ENCODE data around the gene CRTC2.
"Not testable (repeated sequence)": the region's sequence is repeated elsewhere in the genome, so short reads cannot be mapped to it uniquely, and the experiment has no call there.

The CRTC2 gene, protein sequence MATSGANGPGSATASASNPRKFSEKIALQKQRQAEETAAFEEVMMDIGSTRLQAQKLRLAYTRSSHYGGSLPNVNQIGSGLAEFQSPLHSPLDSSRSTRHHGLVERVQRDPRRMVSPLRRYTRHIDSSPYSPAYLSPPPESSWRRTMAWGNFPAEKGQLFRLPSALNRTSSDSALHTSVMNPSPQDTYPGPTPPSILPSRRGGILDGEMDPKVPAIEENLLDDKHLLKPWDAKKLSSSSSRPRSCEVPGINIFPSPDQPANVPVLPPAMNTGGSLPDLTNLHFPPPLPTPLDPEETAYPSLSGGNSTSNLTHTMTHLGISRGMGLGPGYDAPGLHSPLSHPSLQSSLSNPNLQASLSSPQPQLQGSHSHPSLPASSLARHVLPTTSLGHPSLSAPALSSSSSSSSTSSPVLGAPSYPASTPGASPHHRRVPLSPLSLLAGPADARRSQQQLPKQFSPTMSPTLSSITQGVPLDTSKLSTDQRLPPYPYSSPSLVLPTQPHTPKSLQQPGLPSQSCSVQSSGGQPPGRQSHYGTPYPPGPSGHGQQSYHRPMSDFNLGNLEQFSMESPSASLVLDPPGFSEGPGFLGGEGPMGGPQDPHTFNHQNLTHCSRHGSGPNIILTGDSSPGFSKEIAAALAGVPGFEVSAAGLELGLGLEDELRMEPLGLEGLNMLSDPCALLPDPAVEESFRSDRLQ

GRCh38 chr1:153958111-153958960, at the start of gene CRTC2:
TSS of gene CRTC2 (minus strand) at chr1:153958612. CDS start at chr1:153958497, 115 bp downstream.
- peak within 1 kb of the TSS; percentile 96 for H3K4me3 ChIP-seq (ENCODE audit: low read length)
- DNase-seq (ENCODE audit: low read depth), result peak; percentile 98
- TF ChIP-seq, protein P1, sequence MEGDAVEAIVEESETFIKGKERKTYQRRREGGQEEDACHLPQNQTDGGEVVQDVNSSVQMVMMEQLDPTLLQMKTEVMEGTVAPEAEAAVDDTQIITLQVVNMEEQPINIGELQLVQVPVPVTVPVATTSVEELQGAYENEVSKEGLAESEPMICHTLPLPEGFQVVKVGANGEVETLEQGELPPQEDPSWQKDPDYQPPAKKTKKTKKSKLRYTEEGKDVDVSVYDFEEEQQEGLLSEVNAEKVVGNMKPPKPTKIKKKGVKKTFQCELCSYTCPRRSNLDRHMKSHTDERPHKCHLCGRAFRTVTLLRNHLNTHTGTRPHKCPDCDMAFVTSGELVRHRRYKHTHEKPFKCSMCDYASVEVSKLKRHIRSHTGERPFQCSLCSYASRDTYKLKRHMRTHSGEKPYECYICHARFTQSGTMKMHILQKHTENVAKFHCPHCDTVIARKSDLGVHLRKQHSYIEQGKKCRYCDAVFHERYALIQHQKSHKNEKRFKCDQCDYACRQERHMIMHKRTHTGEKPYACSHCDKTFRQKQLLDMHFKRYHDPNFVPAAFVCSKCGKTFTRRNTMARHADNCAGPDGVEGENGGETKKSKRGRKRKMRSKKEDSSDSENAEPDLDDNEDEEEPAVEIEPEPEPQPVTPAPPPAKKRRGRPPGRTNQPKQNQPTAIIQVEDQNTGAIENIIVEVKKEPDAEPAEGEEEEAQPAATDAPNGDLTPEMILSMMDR (conservative IDR thresholded peaks at IDR 0.05; ENCODE audit: low read length), result no peak; the same call in 1 of the 2 replicates

DNA sequence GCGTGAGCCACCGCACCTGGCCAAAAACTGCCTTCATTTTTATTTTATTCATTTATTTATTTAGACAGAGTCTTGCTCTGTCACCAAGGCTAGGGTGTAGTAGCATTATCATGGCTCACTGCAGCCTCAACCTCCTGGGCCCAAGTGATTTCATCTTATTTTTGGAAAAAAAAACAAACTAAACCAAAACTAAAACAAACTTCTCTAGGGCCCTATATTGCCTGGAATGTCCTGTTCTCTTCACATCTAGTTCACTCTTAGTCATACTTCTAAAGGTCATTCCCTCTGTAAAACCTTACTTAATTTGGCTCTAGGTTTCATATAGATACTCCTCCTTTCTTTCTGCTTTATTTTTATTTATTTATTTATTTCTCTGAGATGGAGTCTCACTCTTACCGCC, 47.7 kb upstream of the CRTC2 start:
- TF ChIP-seq, protein P1 (conservative IDR thresholded peaks at IDR 0.05; ENCODE audit: low read length), result no peak
- no peak for DNase-seq (ENCODE audit: low read depth)

GRCh38 chr1:154000420-154000819, 42.0 kb upstream of the CRTC2 start:
- no peak overlapping the region for H3K4me3 ChIP-seq (ENCODE audit: low read length)
- DNase-seq (ENCODE audit: low read depth), result no peak
- TF ChIP-seq, protein P1 (conservative IDR thresholded peaks at IDR 0.05; ENCODE audit: low read length), result no peak

More for the DNA sequence above, 47.7 kb upstream of the CRTC2 start:
- no peak overlapping the region for H3K4me3 ChIP-seq (ENCODE audit: low read length)

DNA sequence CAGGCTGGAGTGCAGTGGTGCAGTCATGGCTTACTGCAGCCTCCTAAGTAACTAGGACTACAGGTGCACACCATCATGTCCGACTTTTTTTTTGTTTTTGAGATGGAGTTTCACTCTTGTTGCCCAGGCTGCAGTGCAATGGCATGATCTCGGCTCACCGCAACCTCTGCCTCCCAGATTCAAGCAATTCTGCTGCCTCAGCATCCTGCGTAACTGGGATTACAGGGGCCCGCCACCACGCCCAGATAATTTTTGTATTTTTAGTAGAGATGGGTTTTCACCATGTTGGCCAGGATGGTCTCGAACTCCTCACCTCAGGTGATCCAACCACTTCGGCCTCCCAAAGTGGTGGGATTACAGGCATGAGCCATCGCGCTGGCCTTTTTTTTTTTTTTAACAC, 38.5 kb upstream of the CRTC2 start:
- DNase-seq (ENCODE audit: low read depth); H3K4me3 ChIP-seq (ENCODE audit: low read length): not testable (repeated sequence)

GRCh38 chr1:153995640-153996039, 37.2 kb upstream of the CRTC2 start:
- H3K4me3 ChIP-seq (ENCODE audit: low read length), result no peak overlapping the region
- no peak for DNase-seq (ENCODE audit: low read depth)
- TF ChIP-seq, protein P1 (conservative IDR thresholded peaks at IDR 0.05; ENCODE audit: low read length), result no peak

DNA sequence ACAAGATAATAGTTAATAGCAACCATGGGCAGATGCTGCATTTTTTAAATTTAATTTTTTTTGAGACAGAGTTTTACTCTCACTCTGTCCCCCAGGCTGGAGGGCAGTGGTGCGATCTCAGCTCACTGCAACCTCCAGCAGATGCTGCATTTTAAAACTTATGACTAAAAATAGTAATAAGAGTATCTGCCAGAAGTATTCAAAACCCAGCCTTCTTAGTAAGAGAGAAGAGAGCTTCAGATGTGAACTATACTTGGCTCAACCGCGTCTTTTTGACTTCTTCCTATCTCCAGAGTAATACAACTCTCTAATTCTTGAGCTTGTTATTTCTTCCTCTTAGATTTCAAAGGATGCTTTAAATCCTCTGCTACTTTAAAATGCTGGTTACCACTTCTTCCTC, 36.8 kb upstream of the CRTC2 start:
- no peak for DNase-seq (ENCODE audit: low read depth)
- TF ChIP-seq, protein P1 (conservative IDR thresholded peaks at IDR 0.05; ENCODE audit: low read length), result no peak
- no peak overlapping the region for H3K4me3 ChIP-seq (ENCODE audit: low read length)

DNA sequence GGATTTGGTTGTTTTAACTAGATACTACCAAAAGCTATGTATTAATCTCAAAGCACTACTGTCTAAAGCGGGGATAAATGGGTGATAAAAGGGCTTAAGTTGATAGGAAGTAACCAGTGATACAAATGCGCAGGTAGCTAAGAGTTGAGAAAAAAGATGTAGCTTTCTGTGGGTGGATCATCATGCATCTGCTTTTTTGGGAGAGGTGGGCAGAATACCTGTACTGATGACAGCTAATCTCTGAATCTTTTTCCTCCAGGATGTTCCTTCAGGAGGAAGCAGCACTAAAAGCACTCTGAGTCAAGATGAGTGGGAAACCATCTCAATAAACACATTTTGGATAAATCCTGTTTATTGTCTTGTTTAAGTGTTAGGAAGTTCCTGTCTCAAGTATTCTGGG, 33.4 kb upstream of the CRTC2 start:
- H3K4me3 ChIP-seq (ENCODE audit: low read length), result peak overlapping the region; percentile 98

More for the DNA sequence above, 33.4 kb upstream of the CRTC2 start:
- DNase-seq (ENCODE audit: low read depth), result no peak
- TF ChIP-seq, protein P1 (conservative IDR thresholded peaks at IDR 0.05; ENCODE audit: low read length), result no peak

Measured in AG10803 (cell line).